ENCODE measurements around the gene ART3. TPM values are rescaled to one million over a fixed set of nuclear protein-coding genes. Genes with fewer than 3 reads are reported as not detected.

The ART3 gene
- polyA plus RNA-seq, 1 of the 3 experiments (the other 2 are of a cell fraction) = not detected

DNA sequence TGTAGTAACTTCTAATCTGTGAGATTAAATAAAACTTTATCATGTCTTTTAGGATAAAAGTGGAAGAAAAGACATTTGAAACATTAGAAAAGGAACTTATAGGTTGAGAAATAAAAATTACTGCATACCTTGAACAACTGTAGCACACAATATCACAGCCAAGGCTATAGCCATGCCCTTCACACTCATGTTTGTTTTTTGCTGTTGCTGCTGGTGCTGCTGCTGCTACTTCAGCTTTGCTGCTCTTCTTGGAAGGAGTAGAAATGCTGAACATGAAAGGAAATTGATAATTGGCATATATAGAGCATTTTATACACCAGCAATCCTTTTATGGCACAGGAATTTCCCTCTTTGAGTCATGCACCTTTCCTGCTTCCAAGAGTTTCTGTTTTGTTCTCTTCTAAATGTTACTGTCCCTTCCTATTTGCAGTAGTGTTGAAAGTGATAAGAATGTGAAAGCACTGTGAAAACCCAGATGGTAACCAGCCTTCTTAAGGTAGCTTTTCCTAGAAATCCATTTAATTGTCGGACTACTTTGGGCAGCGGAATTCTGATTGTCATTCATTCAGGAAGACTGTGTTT lies 38.6 kb upstream of the ART3 start, which contains the start of gene CXCL11:
CXCL11 (minus strand) TSS at position 272 of the 582 bp plus-strand sequence; CDS start at position 189, 83 bp downstream.
- H2AFZ ChIP-seq (ENCODE audit: low read depth) = no peak within 1 kb of the TSS
- no peaks in the 10 kb centered on the region for H3K9me3 ChIP-seq
- no peaks in the 10 kb centered on the region; the same call in 1 of the 2 replicates for H3K27me3 ChIP-seq (ENCODE audit: insufficient read depth)
- no peaks in the 10 kb centered on the region for H3K4me1 ChIP-seq (ENCODE audit: control insufficient read depth in 1 of 2, insufficient read depth in 2 of 2, low read depth in 1 of 2, low read length in 1 of 2)
- H3K9me2 ChIP-seq = no peaks in the 10 kb centered on the region
- no peak within 1 kb of the TSS for H3K9ac ChIP-seq
- H3K4me2 ChIP-seq = no peak within 1 kb of the TSS
- no peak for TF ChIP-seq EP300 (IDR thresholded peaks at IDR 0.05; ENCODE audit: borderline replicate concordance in 1 of 2, low read depth in 1 of 2, low read length in 1 of 2)
- TF ChIP-seq YY1 (IDR thresholded peaks at IDR 0.05; ENCODE audit: low read depth) = no peak
- no peak for TF ChIP-seq REST (IDR thresholded peaks at IDR 0.05; ENCODE audit: low read depth, low read length)
- no peak for DNase-seq
- no peaks in the 10 kb centered on the region for H3K79me2 ChIP-seq (ENCODE audit: insufficient read depth)
- POLR2A ChIA-PET = no interaction called here
- H3K27ac ChIP-seq (ENCODE audit: low read depth in 2 of 2, low read length in 1 of 2) = no peak within 1 kb of the TSS
- no peaks in the 10 kb centered on the region for H3K36me3 ChIP-seq (replicated peaks in 1 of 2; ENCODE audit: control insufficient read depth in 1 of 2, insufficient read depth in 2 of 2, low read length in 1 of 2)
- CTCF ChIA-PET = no interaction called here
- H4K20me1 ChIP-seq (ENCODE audit: insufficient read depth) = no peaks in the 10 kb centered on the region
- no peaks in the 10 kb centered on the region for H3F3A ChIP-seq (replicated peaks; ENCODE audit: insufficient read depth)
- H3K4me3 ChIP-seq (ENCODE audit: low read depth in 2 of 2, low read length in 1 of 2) = no peak within 1 kb of the TSS
- 78% methylated on average over 2 of the region's 2 CpGs for WGBS (ENCODE audit: low lambda C conversion rate)

DNA sequence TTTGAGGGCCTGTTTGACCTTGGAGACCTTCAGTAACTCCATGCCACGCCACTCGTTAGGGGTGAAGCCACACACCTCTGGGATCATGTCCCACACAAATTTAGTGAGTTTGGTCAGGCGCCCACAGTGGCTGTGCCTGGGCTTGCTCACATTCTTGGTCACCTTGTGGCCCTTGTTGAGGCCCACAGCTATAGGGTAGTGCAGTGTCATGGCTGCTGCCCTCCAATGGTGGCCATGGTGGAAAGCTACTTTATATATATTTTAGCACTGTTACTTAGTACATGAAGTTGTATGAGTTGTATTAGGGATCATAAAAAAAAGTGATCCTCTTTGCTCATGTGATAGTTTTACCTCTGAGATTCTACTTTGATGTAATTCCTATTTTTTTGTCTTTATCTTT lies 37.7 kb upstream of the ART3 start:
- H3K36me3 ChIP-seq (replicated peaks in 1 of 2; ENCODE audit: control insufficient read depth in 1 of 2, insufficient read depth in 2 of 2, low read length in 1 of 2) = no peaks in the 10 kb centered on the region
- H3K9me3 ChIP-seq = no peaks in the 10 kb centered on the region
- POLR2A ChIA-PET = no interaction called here
- no peaks in the 10 kb centered on the region; the same call in 1 of the 2 replicates for H3K27me3 ChIP-seq (ENCODE audit: insufficient read depth)
- WGBS (ENCODE audit: low lambda C conversion rate) = 70% methylated on average over 3 of the region's 3 CpGs
- H3K79me2 ChIP-seq (ENCODE audit: insufficient read depth) = no peaks in the 10 kb centered on the region
- H3K9me2 ChIP-seq = no peaks in the 10 kb centered on the region
- H3K4me3 ChIP-seq (ENCODE audit: low read depth in 2 of 2, low read length in 1 of 2) = no peak overlapping the region
- H3K27ac ChIP-seq (ENCODE audit: low read depth in 2 of 2, low read length in 1 of 2) = no peak overlapping the region
- H3K4me2 ChIP-seq = no peak overlapping the region
- no peaks in the 10 kb centered on the region for H3K4me1 ChIP-seq (ENCODE audit: control insufficient read depth in 1 of 2, insufficient read depth in 2 of 2, low read depth in 1 of 2, low read length in 1 of 2)
- CTCF ChIA-PET = interaction anchor here (1.3 to 2.3 kb wide), 2 partner anchors 16 to 41 kb away, joined by 3 to 6 read pairs; no protein-coding TSS in a partner anchor
- no peaks in the 10 kb centered on the region for H4K20me1 ChIP-seq (ENCODE audit: insufficient read depth)
- no peak overlapping the region for H3K9ac ChIP-seq
- no peak for DNase-seq
- H3F3A ChIP-seq (replicated peaks; ENCODE audit: insufficient read depth) = no peaks in the 10 kb centered on the region
- H2AFZ ChIP-seq (ENCODE audit: low read depth) = no peak overlapping the region
- TF ChIP-seq RAD21 (IDR thresholded peaks at IDR 0.05; ENCODE audit: low read length) (no peak), MEF2A (IDR thresholded peaks at IDR 0.05; ENCODE audit: borderline replicate concordance, low read depth) (no peak), NFIC (IDR thresholded peaks at IDR 0.05; ENCODE audit: borderline replicate concordance) (no peak), TAF1 (IDR thresholded peaks at IDR 0.05; ENCODE audit: borderline replicate concordance, low read depth, low read length) (no peak), CHD2 (IDR thresholded peaks at IDR 0.05; ENCODE audit: low read length, partially characterized antibody) (no peak), GABPA (IDR thresholded peaks at IDR 0.05; ENCODE audit: low read depth) (no peak), NRF1 (IDR thresholded peaks at IDR 0.05; ENCODE audit: low read depth, low read length) (no peak), POLR2AphosphoS5 (IDR thresholded peaks at IDR 0.05; ENCODE audit: low read depth, low read length) (no peak), REST (IDR thresholded peaks at IDR 0.05; ENCODE audit: low read depth, low read length) (no peak), FOSL2 (IDR thresholded peaks at IDR 0.05; ENCODE audit: borderline replicate concordance, low read depth) (no peak), ELF1 (IDR thresholded peaks at IDR 0.05) (no peak), SMC3 (IDR thresholded peaks at IDR 0.05; ENCODE audit: low read depth, low read length) (no peak), FOXJ3 (CRISPR knock-in tag; IDR thresholded peaks at IDR 0.05) (no peak)
- TF ChIP-seq, protein P1, sequence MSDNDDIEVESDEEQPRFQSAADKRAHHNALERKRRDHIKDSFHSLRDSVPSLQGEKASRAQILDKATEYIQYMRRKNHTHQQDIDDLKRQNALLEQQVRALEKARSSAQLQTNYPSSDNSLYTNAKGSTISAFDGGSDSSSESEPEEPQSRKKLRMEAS (IDR thresholded peaks at IDR 0.05; ENCODE audit: low read depth) = no peak
- TF ChIP-seq, protein P2, sequence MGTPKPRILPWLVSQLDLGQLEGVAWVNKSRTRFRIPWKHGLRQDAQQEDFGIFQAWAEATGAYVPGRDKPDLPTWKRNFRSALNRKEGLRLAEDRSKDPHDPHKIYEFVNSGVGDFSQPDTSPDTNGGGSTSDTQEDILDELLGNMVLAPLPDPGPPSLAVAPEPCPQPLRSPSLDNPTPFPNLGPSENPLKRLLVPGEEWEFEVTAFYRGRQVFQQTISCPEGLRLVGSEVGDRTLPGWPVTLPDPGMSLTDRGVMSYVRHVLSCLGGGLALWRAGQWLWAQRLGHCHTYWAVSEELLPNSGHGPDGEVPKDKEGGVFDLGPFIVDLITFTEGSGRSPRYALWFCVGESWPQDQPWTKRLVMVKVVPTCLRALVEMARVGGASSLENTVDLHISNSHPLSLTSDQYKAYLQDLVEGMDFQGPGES (IDR thresholded peaks at IDR 0.05; ENCODE audit: low read depth, low read length) = no peak
- TF ChIP-seq, protein P3, sequence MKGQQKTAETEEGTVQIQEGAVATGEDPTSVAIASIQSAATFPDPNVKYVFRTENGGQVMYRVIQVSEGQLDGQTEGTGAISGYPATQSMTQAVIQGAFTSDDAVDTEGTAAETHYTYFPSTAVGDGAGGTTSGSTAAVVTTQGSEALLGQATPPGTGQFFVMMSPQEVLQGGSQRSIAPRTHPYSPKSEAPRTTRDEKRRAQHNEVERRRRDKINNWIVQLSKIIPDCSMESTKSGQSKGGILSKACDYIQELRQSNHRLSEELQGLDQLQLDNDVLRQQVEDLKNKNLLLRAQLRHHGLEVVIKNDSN (IDR thresholded peaks at IDR 0.05; ENCODE audit: borderline replicate concordance, low read depth) = no peak

Data from SK-N-SH (cell line).